HepG2 (cell line): ENCODE measurements around the gene EGR4. TPM values are rescaled to one million over a fixed set of nuclear protein-coding genes. Genes with fewer than 3 reads are reported as not detected.

Experiments used
- ATF7-NPFF ChIP-seq: sonication (generic); formaldehyde crosslinking; IDR thresholded peaks from 2 replicates; pipeline ENCODE4 v1.8.1; 2023; ENCODE audit warnings: mild to moderate bottlenecking, low read depth, missing genetic modification reagents, moderate library complexity
- BRCA1 ChIP-seq: sonication (generic); formaldehyde crosslinking; IDR thresholded peaks from 2 replicates; pipeline ENCODE4 v1.4.0; 2020; ENCODE audit warnings: missing genetic modification reagents
- CCAR2 ChIP-seq: fragments of 200-400 bp; formaldehyde crosslinking; optimal IDR thresholded peaks from 2 replicates; pipeline ENCODE3; 2018; ENCODE audit warnings: low read depth, mild to moderate bottlenecking, low read length, moderate library complexity
- ESRRA ChIP-seq: sonication (generic); formaldehyde crosslinking; IDR thresholded peaks from 2 replicates; pipeline ENCODE4 v1.5.1; 2020; ENCODE audit warnings: mild to moderate bottlenecking, low read depth, missing genetic modification reagents
- GPN1 ChIP-seq: sonication (generic); formaldehyde crosslinking; IDR thresholded peaks from 2 replicates; pipeline ENCODE4 v1.5.1; 2020; ENCODE audit warnings: missing genetic modification reagents, borderline replicate concordance
- HMG20A ChIP-seq: IDR thresholded peaks from 2 replicates; pipeline ENCODE4 v1.6.1; 2016; ENCODE audit warnings: borderline replicate concordance
- HOXA5 ChIP-seq: sonication (generic); formaldehyde crosslinking; IDR thresholded peaks from 2 replicates; pipeline ENCODE4 v1.4.0; 2020; ENCODE audit warnings: missing genetic modification reagents
- NBN ChIP-seq: fragments of 450-650 bp; conservative IDR thresholded peaks from 2 replicates; pipeline ENCODE4 v1.6.1; 2017
- NFIB ChIP-seq: sonication (generic); formaldehyde crosslinking; IDR thresholded peaks from 2 replicates; pipeline ENCODE4 v1.9.0; 2021; ENCODE audit warnings: missing genetic modification reagents, mild to moderate bottlenecking, borderline replicate concordance
- NR3C1 ChIP-seq: sonication (generic); formaldehyde crosslinking; IDR thresholded peaks from 2 replicates; pipeline ENCODE4 v1.4.0; 2020; ENCODE audit warnings: missing genetic modification reagents
- PITX1 ChIP-seq: sonication (generic); formaldehyde crosslinking; IDR thresholded peaks from 2 replicates; pipeline ENCODE4 v1.5.1; 2020; ENCODE audit warnings: mild to moderate bottlenecking, missing genetic modification reagents
- PRPF4 ChIP-seq: fragments of 200-400 bp; formaldehyde crosslinking; IDR thresholded peaks from 2 replicates; pipeline ENCODE4 v1.6.1; 2016; ENCODE audit warnings: low read length, low read depth; ENCODE audit not compliant: poor library complexity, severe bottlenecking
- SALL1 ChIP-seq: sonication (generic); formaldehyde crosslinking; IDR thresholded peaks from 2 replicates; pipeline ENCODE4 v1.8.0; 2022; ENCODE audit warnings: mild to moderate bottlenecking, missing genetic modification reagents
- TOE1 ChIP-seq: sonication (generic); formaldehyde crosslinking; IDR thresholded peaks from 2 replicates; pipeline ENCODE4 v1.4.0; 2020; ENCODE audit warnings: mild to moderate bottlenecking, missing genetic modification reagents
- ZBTB44 ChIP-seq: sonication (generic); formaldehyde crosslinking; IDR thresholded peaks from 2 replicates; pipeline ENCODE4 v1.4.0; 2020; ENCODE audit warnings: missing genetic modification reagents
- ZBTB7B ChIP-seq: sonication (generic); formaldehyde crosslinking; IDR thresholded peaks from 2 replicates; pipeline ENCODE4 v1.4.0; 2020; ENCODE audit warnings: missing genetic modification reagents
- ZKSCAN8 ChIP-seq: IDR thresholded peaks from 2 replicates; pipeline ENCODE4 v1.6.1; 2016; ENCODE audit warnings: borderline replicate concordance, missing genetic modification reagents, missing compliant biosample characterization
- ZNF276 ChIP-seq: sonication (generic); formaldehyde crosslinking; IDR thresholded peaks from 2 replicates; pipeline ENCODE4 v1.4.0; 2020; ENCODE audit warnings: mild to moderate bottlenecking, low read depth, missing genetic modification reagents
- ZNF430 ChIP-seq: sonication (generic); formaldehyde crosslinking; IDR thresholded peaks from 2 replicates; pipeline ENCODE4 v1.9.0; 2021; ENCODE audit warnings: mild to moderate bottlenecking, missing genetic modification reagents
- ZNF614 ChIP-seq: IDR thresholded peaks from 2 replicates; pipeline ENCODE4 v1.6.1; 2018; ENCODE audit warnings: missing biosample characterization, missing genetic modification reagents, inconsistent platforms, borderline replicate concordance
- ZNF687 ChIP-seq: sonication (generic); formaldehyde crosslinking; IDR thresholded peaks from 2 replicates; pipeline ENCODE4 v1.5.1; 2020; ENCODE audit warnings: mild to moderate bottlenecking, missing genetic modification reagents, moderate library complexity
- polyA plus RNA-seq, 8 experiments: library from polyadenylated mRNA; depleted of rRNA in 3 of 8; stranded (reverse) in 7 of 8; unstranded in 1 of 8; fragments of >200 nt; fragmentation: Illumina TruSeq in 4 of 8; extraction: Trizol in 4 of 8; gene quantifications; 2 replicates each; pipeline versions ENCODE4 v1.2.1 to v1.2.3, GENCODE V29; 2011 to 2016; ENCODE audit warnings: low read depth in 4 of 8, missing spikeins in 1 of 8, mixed read lengths in 1 of 8; ENCODE audit not compliant: insufficient read depth in 1 of 8
- total RNA-seq, 5 experiments: library from RNA; depleted of rRNA; stranded (reverse); fragments of >200 nt; fragmentation: Illumina TruSeq; extraction: Trizol; gene quantifications; 2 replicates each; pipeline ENCODE4 v1.2.3, GENCODE V29; 2016; ENCODE audit warnings: low read depth in 1 of 5
- TF ChIP-seq, protein P1 (sequence below): sonication (generic); formaldehyde crosslinking; IDR thresholded peaks from 2 replicates; pipeline ENCODE4 v1.5.0; 2020; ENCODE audit warnings: missing genetic modification reagents

EGR4 gene
- total and polyA plus RNA-seq, 2 of the 13 experiments (the other 11 are each of a cell fraction or from before 2014, with no cell fraction given), result not detected

- TF ChIP-seq ZNF430 (CRISPR knock-in tag) (peak; percentile 84; the same call in 1 of the 2 replicates), ZBTB7B (CRISPR knock-in tag) (no peak), ZNF614 (CRISPR knock-in tag) (0 out of 2 replicates have a peak, but pooled peaks have one; percentile 2), NBN (no peak), ZNF687 (CRISPR knock-in tag) (peak; percentile 81), ZNF276 (CRISPR knock-in tag) (no peak; the same call in 1 of the 2 replicates), BRCA1 (no peak), ATF7-NPFF (CRISPR knock-in tag) (peak; percentile 13; the same call in 1 of the 2 replicates), HMG20A (CRISPR knock-in tag) (no peak), NFIB (CRISPR knock-in tag) (peak; percentile 10; the same call in 1 of the 2 replicates), ESRRA (peak; percentile 73), HOXA5 (CRISPR knock-in tag) (no peak), PITX1 (no peak), PRPF4 (no peak), ZKSCAN8 (CRISPR knock-in tag) (no peak), NR3C1 (CRISPR knock-in tag) (no peak), TOE1 (CRISPR knock-in tag) (no peak), ZBTB44 (no peak), SALL1 (CRISPR knock-in tag) (peak; percentile 13), GPN1 (CRISPR knock-in tag) (no peak), CCAR2 (no peak)
- TF ChIP-seq, protein P1, sequence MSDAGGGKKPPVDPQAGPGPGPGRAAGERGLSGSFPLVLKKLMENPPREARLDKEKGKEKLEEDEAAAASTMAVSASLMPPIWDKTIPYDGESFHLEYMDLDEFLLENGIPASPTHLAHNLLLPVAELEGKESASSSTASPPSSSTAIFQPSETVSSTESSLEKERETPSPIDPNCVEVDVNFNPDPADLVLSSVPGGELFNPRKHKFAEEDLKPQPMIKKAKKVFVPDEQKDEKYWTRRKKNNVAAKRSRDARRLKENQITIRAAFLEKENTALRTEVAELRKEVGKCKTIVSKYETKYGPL, result no peak
Observed at GRCh38 chr2:73284296-73285158, 8.8 kb downstream of the EGR4 start, which contains the start of gene FBXO41 (continued).
